ENCODE data around the gene GINM1.
A peak's percentile ranks its signal among the peaks of the same experiment; 100 is the strongest.

The GINM1 gene

DNA sequence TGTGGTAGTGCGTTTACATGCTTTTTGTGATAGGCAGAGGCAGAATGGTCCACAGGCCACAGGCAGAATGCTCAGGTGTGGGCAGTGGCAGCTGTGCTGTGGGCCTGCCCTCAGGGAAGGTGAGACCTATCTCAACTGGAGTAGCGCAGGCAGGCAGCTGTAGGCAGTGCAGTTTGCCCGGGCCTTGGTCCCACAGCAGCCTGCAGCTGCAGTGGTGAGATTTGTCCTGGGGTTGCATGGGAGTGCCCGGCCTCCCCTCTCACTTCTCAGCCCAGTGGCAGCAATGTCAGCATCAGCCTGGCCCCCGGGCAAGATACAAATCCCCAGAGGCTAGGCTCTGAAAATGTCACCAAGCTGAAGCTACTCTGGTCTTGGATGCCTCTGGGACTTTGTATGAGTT, 14.3 kb upstream of the GINM1 start:
- POLR2A ChIA-PET = interaction anchor here (1.2 kb wide), 1 partner anchor 14 kb away, joined by 3 read pairs; the partner anchor contains the start of gene GINM1
- CTCF ChIA-PET = interaction anchor here (1.0 kb wide), 1 partner anchor 9 kb away, joined by 3 read pairs; no protein-coding TSS in a partner anchor
- DNase-seq (ENCODE audit: extremely low spot score) = no peak
- TF ChIP-seq L3MBTL2 (conservative IDR thresholded peaks at IDR 0.05) = no peak
- TF ChIP-seq NFRKB (IDR thresholded peaks at IDR 0.05) = no peak
- TF ChIP-seq PKNOX1 (IDR thresholded peaks at IDR 0.05) = no peak
- TF ChIP-seq ARNT (IDR thresholded peaks at IDR 0.05) = no peak
- TF ChIP-seq TARDBP (IDR thresholded peaks at IDR 0.05) = no peak
- no peak for TF ChIP-seq SUZ12 (IDR thresholded peaks at IDR 0.05)
- no peak for TF ChIP-seq BHLHE40 (IDR thresholded peaks at IDR 0.05; ENCODE audit: borderline replicate concordance)
- no peak for TF ChIP-seq FOXM1 (IDR thresholded peaks at IDR 0.05; ENCODE audit: borderline replicate concordance)
- TF ChIP-seq ZNF384 (IDR thresholded peaks at IDR 0.05) = no peak
- no peak for TF ChIP-seq FOXK2 (IDR thresholded peaks at IDR 0.05)
- TF ChIP-seq LEF1 (IDR thresholded peaks at IDR 0.05; ENCODE audit: borderline replicate concordance) = no peak
- no peak for TF ChIP-seq FOXA1 (IDR thresholded peaks at IDR 0.05)
- no peak for TF ChIP-seq ELF4 (IDR thresholded peaks at IDR 0.05)
- TF ChIP-seq CTBP1 (IDR thresholded peaks at IDR 0.05; ENCODE audit: borderline replicate concordance) = no peak

GRCh38 chr6:149558029-149558428, 8.1 kb upstream of the GINM1 start:
- TF ChIP-seq LEF1 (IDR thresholded peaks at IDR 0.05; ENCODE audit: borderline replicate concordance) (no peak), PKNOX1 (IDR thresholded peaks at IDR 0.05) (no peak), L3MBTL2 (conservative IDR thresholded peaks at IDR 0.05) (no peak), SP1 (IDR thresholded peaks at IDR 0.05) (no peak), TARDBP (IDR thresholded peaks at IDR 0.05) (no peak), FOXA1 (IDR thresholded peaks at IDR 0.05) (no peak), ARNT (IDR thresholded peaks at IDR 0.05) (no peak), ELF4 (IDR thresholded peaks at IDR 0.05) (no peak), BHLHE40 (IDR thresholded peaks at IDR 0.05; ENCODE audit: borderline replicate concordance) (no peak), NFRKB (IDR thresholded peaks at IDR 0.05) (no peak), FOXK2 (IDR thresholded peaks at IDR 0.05) (no peak), ZNF384 (IDR thresholded peaks at IDR 0.05) (no peak), CTBP1 (IDR thresholded peaks at IDR 0.05; ENCODE audit: borderline replicate concordance) (no peak), HDGF (IDR thresholded peaks at IDR 0.05; ENCODE audit: borderline replicate concordance) (no peak), SUZ12 (IDR thresholded peaks at IDR 0.05) (no peak), FOXM1 (IDR thresholded peaks at IDR 0.05; ENCODE audit: borderline replicate concordance) (no peak)
- DNase-seq (ENCODE audit: extremely low spot score) = no peak
- ChIA-PET CTCF (no interaction called here), POLR2A (interaction anchor here (1.6 kb wide), 1 partner anchor 160 kb away, joined by 3 read pairs; the partner anchor contains the start of gene LATS1)

DNA sequence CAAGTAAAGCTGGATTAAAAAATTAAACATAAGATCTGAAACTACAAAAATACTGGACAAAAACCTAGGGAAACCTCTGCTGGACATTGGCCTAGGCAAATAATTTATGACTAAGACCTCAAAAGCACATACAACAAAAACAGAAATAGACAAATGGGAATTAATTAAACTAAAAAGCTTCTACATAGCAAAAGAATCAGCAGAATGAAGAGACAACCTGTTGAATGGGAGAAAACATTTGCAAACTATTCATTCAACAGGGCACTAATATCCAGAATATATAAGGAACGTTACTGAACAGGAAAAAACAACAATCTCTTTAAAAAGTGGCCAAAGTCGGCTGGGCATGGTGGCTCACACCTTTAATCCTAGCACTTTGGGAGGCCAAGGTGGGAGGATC, 6.8 kb upstream of the GINM1 start:
- ChIA-PET CTCF (no interaction called here), POLR2A (interaction anchor here (0.7 to 1.6 kb wide), 2 partner anchors 14 to 158 kb away, joined by 3 read pairs; partner anchors contain the start of genes LATS1 and PPIL4)
- DNase-seq (ENCODE audit: extremely low spot score) = no peak
- TF ChIP-seq ZNF384 (IDR thresholded peaks at IDR 0.05) = no peak
- TF ChIP-seq CTBP1 (IDR thresholded peaks at IDR 0.05; ENCODE audit: borderline replicate concordance) = no peak
- TF ChIP-seq PKNOX1 (IDR thresholded peaks at IDR 0.05) = no peak
- TF ChIP-seq FOXA1 (IDR thresholded peaks at IDR 0.05) = no peak
- no peak for TF ChIP-seq SP1 (IDR thresholded peaks at IDR 0.05)
- TF ChIP-seq FOXK2 (IDR thresholded peaks at IDR 0.05) = no peak
- no peak for TF ChIP-seq ARNT (IDR thresholded peaks at IDR 0.05)

- DNase-seq (ENCODE audit: extremely low spot score) = peak; percentile 65
- ChIA-PET CTCF (interaction anchor here (0.6 to 1.1 kb wide), 3 partner anchors 9 to 33 kb away, joined by 3 to 5 read pairs (median 3); no protein-coding TSS in a partner anchor), POLR2A (no interaction called here)
- no peak for TF ChIP-seq SP1 (IDR thresholded peaks at IDR 0.05)
Observed at GRCh38 chr6:149560736-149561135, 5.4 kb upstream of the GINM1 start.

- POLR2A ChIA-PET = interaction anchor here (1.4 to 1.9 kb wide), 2 partner anchors 18 to 154 kb away, joined by 5 to 8 read pairs; partner anchors contain the start of genes LATS1 and PPIL4
- CTCF ChIA-PET = interaction anchor here (1.2 kb wide), 1 partner anchor 16 kb away, joined by 5 read pairs; no protein-coding TSS in a partner anchor
- TF ChIP-seq FOXM1 (IDR thresholded peaks at IDR 0.05; ENCODE audit: borderline replicate concordance) = no peak
- no peak for TF ChIP-seq L3MBTL2 (conservative IDR thresholded peaks at IDR 0.05)
- no peak for DNase-seq (ENCODE audit: extremely low spot score)
Observed at GRCh38 chr6:149563203-149563927, 2.8 kb upstream of the GINM1 start.

GRCh38 chr6:149563928-149564325, 2.2 kb upstream of the GINM1 start:
- CTCF ChIA-PET = interaction anchor here (1.2 kb wide), 1 partner anchor 16 kb away, joined by 5 read pairs; no protein-coding TSS in a partner anchor

More at GRCh38 chr6:149563928-149564325, 2.2 kb upstream of the GINM1 start:
- no peak for DNase-seq (ENCODE audit: extremely low spot score)
- TF ChIP-seq PKNOX1 (IDR thresholded peaks at IDR 0.05) (peak; percentile 66), ZNF384 (IDR thresholded peaks at IDR 0.05) (no peak), SUZ12 (IDR thresholded peaks at IDR 0.05) (no peak), ELF4 (IDR thresholded peaks at IDR 0.05) (no peak)
- POLR2A ChIA-PET = interaction anchor here (1.4 to 1.9 kb wide), 2 partner anchors 18 to 154 kb away, joined by 5 to 8 read pairs; partner anchors contain the start of genes LATS1 and PPIL4

All from HEK293T (cell line).